Liver (tissue), 9 donors: ENCODE results near the gene ZNF140. TPM values are rescaled to one million over a fixed set of nuclear protein-coding genes. Genes with fewer than 3 reads are reported as not detected.
A peak's percentile ranks its signal among the peaks of the same experiment; 100 is the strongest.

ENCODE experiments used
- DNase-seq: peaks from one replicate; pipeline ENCODE4 v3.0.0-alpha.2; 2017; ENCODE audit warnings: low spot score
- H3K27ac ChIP-seq, 2 donors: one replicate each; pipeline ENCODE4 v1.7.0; 2013; ENCODE audit warnings: inconsistent platforms in 2 of 2, low read length in 2 of 2, control low read depth in 1 of 2, low read depth in 1 of 2, mild to moderate bottlenecking in 1 of 2
- H3K27me3 ChIP-seq, 4 donors: one replicate each; pipeline versions ENCODE4 v1.6.1 to v1.7.0; 2013; ENCODE audit warnings: low read length in 3 of 4, inconsistent platforms in 1 of 4, mild to moderate bottlenecking in 1 of 4, moderate library complexity in 1 of 4; ENCODE audit not compliant: control insufficient read depth in 4 of 4, insufficient read depth in 4 of 4
- H3K36me3 ChIP-seq, 4 donors: one replicate each; pipeline versions ENCODE4 v1.6.1 to v1.7.0; 2013; ENCODE audit warnings: low read length in 3 of 4, mild to moderate bottlenecking in 3 of 4, low read depth in 1 of 4, moderate library complexity in 1 of 4; ENCODE audit not compliant: control insufficient read depth in 4 of 4, insufficient read depth in 3 of 4
- H3K4me1 ChIP-seq, 4 donors: one replicate each; pipeline versions ENCODE4 v1.6.1 to v1.7.0; 2013; ENCODE audit warnings: low read length in 3 of 4, mild to moderate bottlenecking in 3 of 4, moderate library complexity in 1 of 4; ENCODE audit not compliant: control insufficient read depth in 4 of 4, insufficient read depth in 4 of 4
- H3K4me3 ChIP-seq, 3 donors: one replicate each; pipeline versions ENCODE4 v1.6.1 to v1.7.0; 2013; ENCODE audit warnings: low read length in 3 of 3, control low read depth in 1 of 3, low read depth in 1 of 3, mild to moderate bottlenecking in 1 of 3
- H3K9ac ChIP-seq, 2 donors: one replicate each; pipeline ENCODE4 v1.7.0; 2013; ENCODE audit warnings: low read length in 2 of 2, mild to moderate bottlenecking in 2 of 2, moderate library complexity in 2 of 2, control low read depth in 1 of 2, low read depth in 1 of 2
- H3K9me3 ChIP-seq, 4 donors: one replicate each; pipeline versions ENCODE4 v1.6.1 to v1.7.0; 2013; ENCODE audit warnings: low read length in 3 of 4; ENCODE audit not compliant: control insufficient read depth in 4 of 4
- EGR1 ChIP-seq, 2 donors: IDR thresholded peaks; 2 replicates each; pipeline ENCODE4 v1.6.1; 2016 to 2018; ENCODE audit warnings: antibody characterized with exemption in 2 of 2, low read depth in 2 of 2
- FOXA1 ChIP-seq: IDR thresholded peaks from 2 replicates; pipeline ENCODE4 v1.6.1; 2016; ENCODE audit warnings: antibody characterized with exemption
- FOXA2 ChIP-seq: IDR thresholded peaks from 2 replicates; pipeline ENCODE4 v1.6.1; 2016; ENCODE audit warnings: antibody characterized with exemption
- GABPA ChIP-seq, 2 donors: IDR thresholded peaks in 1 of 2; conservative IDR thresholded peaks in 1 of 2; 2 replicates each; pipeline ENCODE4 v1.6.1; 2016; ENCODE audit warnings: antibody characterized with exemption in 2 of 2, mild to moderate bottlenecking in 1 of 2, moderate library complexity in 1 of 2
- HNF4A ChIP-seq, 2 donors: conservative IDR thresholded peaks; 2 replicates each; pipeline ENCODE4 v1.6.1; 2016; ENCODE audit warnings: antibody characterized with exemption in 2 of 2, mild to moderate bottlenecking in 2 of 2
- HNF4G ChIP-seq: IDR thresholded peaks from 2 replicates; pipeline ENCODE4 v1.6.1; 2016; ENCODE audit warnings: antibody characterized with exemption
- JUND ChIP-seq, 2 donors: IDR thresholded peaks; 2 replicates each; pipeline ENCODE4 v1.6.1; 2016; ENCODE audit warnings: antibody characterized with exemption in 2 of 2
- NR2F2 ChIP-seq: IDR thresholded peaks from 2 replicates; pipeline ENCODE4 v1.6.1; 2016; ENCODE audit warnings: antibody characterized with exemption
- RAD21 ChIP-seq, 2 donors: IDR thresholded peaks; 2 replicates each; pipeline ENCODE4 v1.6.1; 2016; ENCODE audit warnings: antibody characterized with exemption in 2 of 2, mild to moderate bottlenecking in 2 of 2
- RXRA ChIP-seq, 2 donors: IDR thresholded peaks; 2 replicates each; pipeline ENCODE4 v1.6.1; 2017 to 2018; ENCODE audit warnings: antibody characterized with exemption in 2 of 2, mild to moderate bottlenecking in 1 of 2
- SP1 ChIP-seq: IDR thresholded peaks from 2 replicates; pipeline ENCODE4 v1.6.1; 2018; ENCODE audit warnings: antibody characterized with exemption, mild to moderate bottlenecking
- TAF1 ChIP-seq: conservative IDR thresholded peaks from 2 replicates; pipeline ENCODE4 v1.6.1; 2016; ENCODE audit warnings: antibody characterized with exemption, mild to moderate bottlenecking
- YY1 ChIP-seq: IDR thresholded peaks from 2 replicates; pipeline ENCODE4 v1.6.1; 2016; ENCODE audit warnings: antibody characterized with exemption, mild to moderate bottlenecking
- WGBS: extraction: QIAGEN DNeasy Blood & Tissue Kit; methylation state at CpG from one replicate; pipeline ENCODE4 v1.1.7; 2013; 5-methylcytosine and 5-hydroxymethylcytosine counted together
- polyA plus RNA-seq, 2 donors: library from polyadenylated mRNA; stranded (reverse) in 1 of 2; unstranded in 1 of 2; fragments of 200-250 nt in 1 of 2; fragments of >200 nt in 1 of 2; fragmentation: Nextera tagmentation in 1 of 2; extraction: Ambion mirVana in 1 of 2; gene quantifications; one replicate each; pipeline versions ENCODE4 v1.2.1 to v1.2.3, GENCODE V29; 2013 to 2015
- total RNA-seq, 2 donors: library from RNA; depleted of rRNA; stranded (reverse); fragments of >200 nt; gene quantifications; one replicate each; pipeline ENCODE4 v1.2.3, GENCODE V29; 2014
- TF ChIP-seq, protein P1 (sequence below): IDR thresholded peaks from 2 replicates; pipeline ENCODE4 v1.6.1; 2016; ENCODE audit warnings: antibody characterized with exemption
- TF ChIP-seq, protein P2 (sequence below): IDR thresholded peaks from 2 replicates; pipeline ENCODE4 v1.6.1; 2016; ENCODE audit warnings: antibody characterized with exemption, mild to moderate bottlenecking
- TF ChIP-seq, protein P3 (sequence below): IDR thresholded peaks from 2 replicates; pipeline ENCODE4 v1.6.1; 2016; ENCODE audit warnings: antibody characterized with exemption
- TF ChIP-seq, protein P4 (sequence below): fragments of 150-350 bp; IDR thresholded peaks from 2 replicates; pipeline ENCODE4 v1.5.1; 2017; ENCODE audit warnings: improper control_type of control experiment, low read depth, low read length; ENCODE audit not compliant: missing input control
- TF ChIP-seq, protein P5 (sequence below): IDR thresholded peaks from 2 replicates; pipeline ENCODE4 v1.6.1; 2016; ENCODE audit warnings: antibody characterized with exemption
- donor health status: healthy.
- donor health status: healthy.
- donor health status: healthy.
- donor health status: healthy.
- donor health status: healthy.

Gene ZNF140
- total and polyA plus RNA-seq, 4 donors, result 5.2 to 12.4 (median 8.2) TPM

GRCh38 chr12:133083345-133083744 is 2.6 kb downstream of the ZNF140 start:
- Histone ChIP-seq H3K27me3 (no peaks in the 10 kb centered on the region), H3K27ac (no peak overlapping the region), H3K4me1 (peaks cover 2 to 11% (median 7%) of the 10 kb centered on the region in 4 donors), H3K36me3 (peaks cover 19 to 60% (median 56%) of the 10 kb centered on the region in 4 donors), H3K4me3 (peak overlapping the region in 2 of 3 donors; percentile 44 to 95), H3K9me3 (peaks cover 35 to 65% (median 46%) of the 10 kb centered on the region in 4 donors), H3K9ac (no peak overlapping the region)
- WGBS, result 98% methylated on average over 6 of the region's 6 CpGs
- no peak for TF ChIP-seq RAD21 (IDR thresholded peaks at IDR 0.05)
- TF ChIP-seq HNF4G, result no peak
- TF ChIP-seq FOXA1, result no peak
- TF ChIP-seq, protein P1, sequence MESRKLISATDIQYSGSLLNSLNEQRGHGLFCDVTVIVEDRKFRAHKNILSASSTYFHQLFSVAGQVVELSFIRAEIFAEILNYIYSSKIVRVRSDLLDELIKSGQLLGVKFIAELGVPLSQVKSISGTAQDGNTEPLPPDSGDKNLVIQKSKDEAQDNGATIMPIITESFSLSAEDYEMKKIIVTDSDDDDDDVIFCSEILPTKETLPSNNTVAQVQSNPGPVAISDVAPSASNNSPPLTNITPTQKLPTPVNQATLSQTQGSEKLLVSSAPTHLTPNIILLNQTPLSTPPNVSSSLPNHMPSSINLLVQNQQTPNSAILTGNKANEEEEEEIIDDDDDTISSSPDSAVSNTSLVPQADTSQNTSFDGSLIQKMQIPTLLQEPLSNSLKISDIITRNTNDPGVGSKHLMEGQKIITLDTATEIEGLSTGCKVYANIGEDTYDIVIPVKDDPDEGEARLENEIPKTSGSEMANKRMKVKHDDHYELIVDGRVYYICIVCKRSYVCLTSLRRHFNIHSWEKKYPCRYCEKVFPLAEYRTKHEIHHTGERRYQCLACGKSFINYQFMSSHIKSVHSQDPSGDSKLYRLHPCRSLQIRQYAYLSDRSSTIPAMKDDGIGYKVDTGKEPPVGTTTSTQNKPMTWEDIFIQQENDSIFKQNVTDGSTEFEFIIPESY, result no peak
- TF ChIP-seq, protein P2, sequence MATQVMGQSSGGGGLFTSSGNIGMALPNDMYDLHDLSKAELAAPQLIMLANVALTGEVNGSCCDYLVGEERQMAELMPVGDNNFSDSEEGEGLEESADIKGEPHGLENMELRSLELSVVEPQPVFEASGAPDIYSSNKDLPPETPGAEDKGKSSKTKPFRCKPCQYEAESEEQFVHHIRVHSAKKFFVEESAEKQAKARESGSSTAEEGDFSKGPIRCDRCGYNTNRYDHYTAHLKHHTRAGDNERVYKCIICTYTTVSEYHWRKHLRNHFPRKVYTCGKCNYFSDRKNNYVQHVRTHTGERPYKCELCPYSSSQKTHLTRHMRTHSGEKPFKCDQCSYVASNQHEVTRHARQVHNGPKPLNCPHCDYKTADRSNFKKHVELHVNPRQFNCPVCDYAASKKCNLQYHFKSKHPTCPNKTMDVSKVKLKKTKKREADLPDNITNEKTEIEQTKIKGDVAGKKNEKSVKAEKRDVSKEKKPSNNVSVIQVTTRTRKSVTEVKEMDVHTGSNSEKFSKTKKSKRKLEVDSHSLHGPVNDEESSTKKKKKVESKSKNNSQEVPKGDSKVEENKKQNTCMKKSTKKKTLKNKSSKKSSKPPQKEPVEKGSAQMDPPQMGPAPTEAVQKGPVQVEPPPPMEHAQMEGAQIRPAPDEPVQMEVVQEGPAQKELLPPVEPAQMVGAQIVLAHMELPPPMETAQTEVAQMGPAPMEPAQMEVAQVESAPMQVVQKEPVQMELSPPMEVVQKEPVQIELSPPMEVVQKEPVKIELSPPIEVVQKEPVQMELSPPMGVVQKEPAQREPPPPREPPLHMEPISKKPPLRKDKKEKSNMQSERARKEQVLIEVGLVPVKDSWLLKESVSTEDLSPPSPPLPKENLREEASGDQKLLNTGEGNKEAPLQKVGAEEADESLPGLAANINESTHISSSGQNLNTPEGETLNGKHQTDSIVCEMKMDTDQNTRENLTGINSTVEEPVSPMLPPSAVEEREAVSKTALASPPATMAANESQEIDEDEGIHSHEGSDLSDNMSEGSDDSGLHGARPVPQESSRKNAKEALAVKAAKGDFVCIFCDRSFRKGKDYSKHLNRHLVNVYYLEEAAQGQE, result no peak
- TF ChIP-seq YY1, result no peak
- TF ChIP-seq HNF4A (conservative IDR thresholded peaks at IDR 0.05), result no peak
- TF ChIP-seq EGR1 (IDR thresholded peaks at IDR 0.05; ENCODE audit: low read depth in 2 of 2), result no peak
- TF ChIP-seq GABPA (IDR thresholded peaks at IDR 0.05 in 1 of 2, conservative IDR thresholded peaks at IDR 0.05 in 1 of 2), result no peak
- TF ChIP-seq FOXA2, result no peak
- TF ChIP-seq, protein P3, sequence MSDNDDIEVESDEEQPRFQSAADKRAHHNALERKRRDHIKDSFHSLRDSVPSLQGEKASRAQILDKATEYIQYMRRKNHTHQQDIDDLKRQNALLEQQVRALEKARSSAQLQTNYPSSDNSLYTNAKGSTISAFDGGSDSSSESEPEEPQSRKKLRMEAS, result no peak
- TF ChIP-seq JUND (IDR thresholded peaks at IDR 0.05), result no peak
- TF ChIP-seq NR2F2, result no peak
- DNase-seq, result no peak

DNA sequence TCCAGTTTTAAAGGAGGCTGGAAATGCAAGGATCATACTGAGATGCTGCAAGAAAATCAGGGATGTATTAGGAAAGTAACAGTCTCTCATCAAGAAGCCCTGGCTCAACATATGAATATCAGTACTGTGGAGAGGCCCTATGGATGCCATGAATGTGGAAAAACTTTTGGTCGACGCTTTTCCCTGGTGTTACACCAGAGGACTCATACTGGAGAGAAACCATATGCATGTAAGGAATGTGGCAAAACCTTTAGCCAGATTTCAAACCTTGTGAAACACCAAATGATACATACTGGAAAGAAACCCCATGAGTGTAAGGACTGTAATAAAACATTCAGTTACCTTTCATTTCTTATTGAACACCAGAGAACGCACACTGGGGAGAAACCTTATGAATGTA is 24.9 kb downstream of the ZNF140 start:
- no peak overlapping the region for H3K27ac ChIP-seq
- 99% methylated on average over 3 of the region's 3 CpGs for WGBS
- peaks cover 7 to 66% (median 60%) of the 10 kb centered on the region in 4 donors for H3K36me3 ChIP-seq
- H3K9ac ChIP-seq, result no peak overlapping the region
- no peaks in the 10 kb centered on the region for H3K4me1 ChIP-seq
- H3K27me3 ChIP-seq, result no peaks in the 10 kb centered on the region
- peak overlapping the region in 2 of 3 donors; percentile 66 to 79 for H3K4me3 ChIP-seq
- peaks cover 47 to 95% (median 81%) of the 10 kb centered on the region in 4 donors for H3K9me3 ChIP-seq
- DNase-seq, result no peak
- TF ChIP-seq, protein P4, sequence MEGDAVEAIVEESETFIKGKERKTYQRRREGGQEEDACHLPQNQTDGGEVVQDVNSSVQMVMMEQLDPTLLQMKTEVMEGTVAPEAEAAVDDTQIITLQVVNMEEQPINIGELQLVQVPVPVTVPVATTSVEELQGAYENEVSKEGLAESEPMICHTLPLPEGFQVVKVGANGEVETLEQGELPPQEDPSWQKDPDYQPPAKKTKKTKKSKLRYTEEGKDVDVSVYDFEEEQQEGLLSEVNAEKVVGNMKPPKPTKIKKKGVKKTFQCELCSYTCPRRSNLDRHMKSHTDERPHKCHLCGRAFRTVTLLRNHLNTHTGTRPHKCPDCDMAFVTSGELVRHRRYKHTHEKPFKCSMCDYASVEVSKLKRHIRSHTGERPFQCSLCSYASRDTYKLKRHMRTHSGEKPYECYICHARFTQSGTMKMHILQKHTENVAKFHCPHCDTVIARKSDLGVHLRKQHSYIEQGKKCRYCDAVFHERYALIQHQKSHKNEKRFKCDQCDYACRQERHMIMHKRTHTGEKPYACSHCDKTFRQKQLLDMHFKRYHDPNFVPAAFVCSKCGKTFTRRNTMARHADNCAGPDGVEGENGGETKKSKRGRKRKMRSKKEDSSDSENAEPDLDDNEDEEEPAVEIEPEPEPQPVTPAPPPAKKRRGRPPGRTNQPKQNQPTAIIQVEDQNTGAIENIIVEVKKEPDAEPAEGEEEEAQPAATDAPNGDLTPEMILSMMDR, result no peak
- TF ChIP-seq SP1, result no peak
- TF ChIP-seq HNF4G, result no peak
- no peak for TF ChIP-seq GABPA (IDR thresholded peaks at IDR 0.05 in 1 of 2, conservative IDR thresholded peaks at IDR 0.05 in 1 of 2)
- TF ChIP-seq, protein P5, sequence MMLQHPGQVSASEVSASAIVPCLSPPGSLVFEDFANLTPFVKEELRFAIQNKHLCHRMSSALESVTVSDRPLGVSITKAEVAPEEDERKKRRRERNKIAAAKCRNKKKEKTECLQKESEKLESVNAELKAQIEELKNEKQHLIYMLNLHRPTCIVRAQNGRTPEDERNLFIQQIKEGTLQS, result no peak
- no peak for TF ChIP-seq JUND (IDR thresholded peaks at IDR 0.05)
- TF ChIP-seq FOXA1, result no peak
- no peak for TF ChIP-seq HNF4A (conservative IDR thresholded peaks at IDR 0.05)
- TF ChIP-seq, protein P2, result no peak
- TF ChIP-seq TAF1, result no peak
- TF ChIP-seq RAD21 (IDR thresholded peaks at IDR 0.05), result no peak
- TF ChIP-seq NR2F2, result no peak
- TF ChIP-seq FOXA2, result no peak
- TF ChIP-seq, protein P1, result no peak
- no peak for TF ChIP-seq YY1
- TF ChIP-seq RXRA (IDR thresholded peaks at IDR 0.05), result no peak
